Testis (tissue), 3 donors: Measurements from ENCODE around the gene HBS1L. TPM values are rescaled to one million over a fixed set of nuclear protein-coding genes. Genes with fewer than 3 reads are reported as not detected.

Source experiments
- DNase-seq: peaks from one replicate; pipeline ENCODE4 v3.0.0-alpha.2; 2019
- H3K27ac ChIP-seq, 2 donors: fragments of 200-600 bp; sonication (generic); one replicate each; pipeline ENCODE4 v1.5.1; 2019
- H3K27me3 ChIP-seq: fragments of 200-600 bp; sonication (generic); one replicate; pipeline ENCODE4 v1.5.1; 2019
- H3K36me3 ChIP-seq: fragments of 200-600 bp; sonication (generic); one replicate; pipeline ENCODE4 v1.5.1; 2017; ENCODE audit warnings: low read depth; ENCODE audit errors: missing control alignments
- H3K4me1 ChIP-seq: fragments of 200-600 bp; sonication (generic); one replicate; pipeline ENCODE4 v1.5.1; 2019
- H3K4me3 ChIP-seq, 2 donors: fragments of 200-600 bp; sonication (generic); one replicate each; pipeline ENCODE4 v1.5.1; 2017 to 2019
- H3K9me3 ChIP-seq: fragments of 200-600 bp; sonication (generic); one replicate; pipeline ENCODE4 v1.5.1; 2017
- POLR2A ChIP-seq: fragments of 450-650 bp; IDR thresholded peaks from one replicate; pipeline ENCODE4 v1.6.1; 2017; ENCODE audit warnings: antibody characterized with exemption, mild to moderate bottlenecking, moderate library complexity
- WGBS, 2 donors: methylation state at CpG; one replicate each; pipeline ENCODE4 v1.1.5; 2018; 5-methylcytosine and 5-hydroxymethylcytosine counted together
- intact Hi-C: fragments of 100-400 bp; cut with DNase I; formaldehyde crosslinking; loops from one replicate; pipeline ENCODE4 v1.15.1; 2023; ENCODE audit warnings: low total_unique reads
- polyA plus RNA-seq: library from polyadenylated mRNA; stranded (reverse); fragments of 350-450 nt; fragmentation: Illumina TruSeq; extraction: RNeasy Lipid Tissue Mini Kit (QIAGEN cat#74804); gene quantifications from one replicate; pipeline ENCODE4 v1.2.3, GENCODE V29; 2014; ENCODE audit warnings: low read depth, low replicate concordance; ENCODE audit not compliant: insufficient read depth
- total RNA-seq, 2 donors: library from RNA; depleted of rRNA; stranded (reverse); fragments of >200 nt; gene quantifications; one replicate each; pipeline ENCODE4 v1.2.3, GENCODE V29; 2016
- TF ChIP-seq, protein P1 (sequence below), 3 experiments: fragments of 450-650 bp in 2 of 3; fragments of 200-600 bp in 1 of 3; sonication (generic) in 1 of 3; IDR thresholded peaks; one replicate each; pipeline ENCODE4 v1.5.1; 2016 to 2019; ENCODE audit warnings: antibody characterized with exemption in 3 of 3, mild to moderate bottlenecking in 2 of 3, moderate library complexity in 1 of 3

HBS1L gene
- total and polyA plus RNA-seq, 3 donors from 2014 or later = 41.1 to 54.9 (median 51.8) TPM

DNA sequence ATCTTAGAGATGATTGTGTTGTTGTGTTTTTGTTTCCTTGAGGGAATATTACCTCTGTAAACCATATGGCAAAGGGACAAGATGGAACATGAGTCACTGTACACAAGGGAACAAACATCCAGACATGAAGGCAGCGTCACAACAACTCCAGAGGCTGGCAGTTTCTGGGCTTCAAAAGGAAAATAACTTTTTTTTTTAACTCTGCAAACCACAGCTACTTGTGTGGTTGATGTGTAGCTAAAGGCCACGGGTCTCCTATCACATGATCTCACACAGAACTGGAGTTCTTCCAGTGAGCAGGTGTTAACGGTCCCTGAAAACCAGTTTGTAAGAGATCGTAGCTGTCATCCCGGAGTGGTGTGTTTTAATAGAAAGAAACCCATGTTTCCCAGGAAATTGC is 33.2 kb upstream of the HBS1L start:
- Histone ChIP-seq H3K27me3 (no peaks in the 10 kb centered on the region), H3K9me3 (no peaks in the 10 kb centered on the region), H3K4me1 (no peaks in the 10 kb centered on the region), H3K36me3 (no peaks in the 10 kb centered on the region), H3K27ac (no peak overlapping the region), H3K4me3 (no peak overlapping the region)
- 74 to 75% methylated on average over 5 of the region's 5 CpGs for WGBS, 2 donors
- no peak for DNase-seq
- TF ChIP-seq, protein P1, sequence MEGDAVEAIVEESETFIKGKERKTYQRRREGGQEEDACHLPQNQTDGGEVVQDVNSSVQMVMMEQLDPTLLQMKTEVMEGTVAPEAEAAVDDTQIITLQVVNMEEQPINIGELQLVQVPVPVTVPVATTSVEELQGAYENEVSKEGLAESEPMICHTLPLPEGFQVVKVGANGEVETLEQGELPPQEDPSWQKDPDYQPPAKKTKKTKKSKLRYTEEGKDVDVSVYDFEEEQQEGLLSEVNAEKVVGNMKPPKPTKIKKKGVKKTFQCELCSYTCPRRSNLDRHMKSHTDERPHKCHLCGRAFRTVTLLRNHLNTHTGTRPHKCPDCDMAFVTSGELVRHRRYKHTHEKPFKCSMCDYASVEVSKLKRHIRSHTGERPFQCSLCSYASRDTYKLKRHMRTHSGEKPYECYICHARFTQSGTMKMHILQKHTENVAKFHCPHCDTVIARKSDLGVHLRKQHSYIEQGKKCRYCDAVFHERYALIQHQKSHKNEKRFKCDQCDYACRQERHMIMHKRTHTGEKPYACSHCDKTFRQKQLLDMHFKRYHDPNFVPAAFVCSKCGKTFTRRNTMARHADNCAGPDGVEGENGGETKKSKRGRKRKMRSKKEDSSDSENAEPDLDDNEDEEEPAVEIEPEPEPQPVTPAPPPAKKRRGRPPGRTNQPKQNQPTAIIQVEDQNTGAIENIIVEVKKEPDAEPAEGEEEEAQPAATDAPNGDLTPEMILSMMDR (IDR thresholded peaks at IDR 0.05) = no peak
- no peak for TF ChIP-seq POLR2A
- intact Hi-C loops = no loop called here

DNA sequence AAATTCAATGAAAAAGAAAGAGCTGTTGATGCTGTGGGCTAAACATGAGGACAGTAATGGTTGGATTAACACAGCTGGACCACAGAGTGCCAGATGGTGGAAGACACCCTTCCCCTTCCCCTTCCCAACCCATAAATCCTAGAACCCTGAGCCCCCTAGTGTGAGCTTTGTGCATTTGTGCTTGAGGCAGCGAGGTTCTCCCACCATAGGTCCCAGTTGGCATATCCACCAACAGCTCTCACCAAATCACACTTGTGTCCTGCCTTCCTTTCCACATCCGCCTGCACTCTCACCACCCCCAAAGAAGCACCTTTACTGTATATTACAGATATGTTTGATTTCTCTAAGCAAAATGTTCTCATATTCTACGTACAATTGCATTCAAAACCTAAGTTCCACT is 32.8 kb upstream of the HBS1L start:
- Histone ChIP-seq H3K36me3 (no peaks in the 10 kb centered on the region), H3K4me1 (no peaks in the 10 kb centered on the region), H3K9me3 (no peaks in the 10 kb centered on the region), H3K4me3 (no peak overlapping the region), H3K27ac (no peak overlapping the region), H3K27me3 (no peaks in the 10 kb centered on the region)
- TF ChIP-seq, protein P1 (IDR thresholded peaks at IDR 0.05) = no peak
- no peak for TF ChIP-seq POLR2A
- DNase-seq = no peak
- 89 to 90% methylated on average over 3 of the region's 3 CpGs for WGBS, 2 donors
- intact Hi-C loops = no loop called here

DNA sequence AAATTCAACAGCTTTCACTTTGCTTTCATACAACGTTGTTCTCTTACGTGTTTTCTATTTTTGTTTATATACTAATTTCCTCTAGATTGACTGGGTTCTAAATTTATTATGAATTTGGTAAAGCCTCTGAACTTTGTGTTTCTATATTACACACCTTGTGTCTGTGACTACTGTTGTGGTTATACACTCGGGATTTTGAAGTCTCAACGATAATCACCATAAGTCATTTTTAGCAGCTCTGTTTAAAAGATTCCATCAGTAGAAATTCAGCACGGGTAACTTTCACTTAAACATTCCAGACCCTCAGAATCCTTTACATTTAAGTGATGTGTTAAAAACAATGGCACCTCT is 31.8 kb upstream of the HBS1L start:
- no peaks in the 10 kb centered on the region for H3K4me1 ChIP-seq
- H3K9me3 ChIP-seq = no peaks in the 10 kb centered on the region
- no peaks in the 10 kb centered on the region for H3K36me3 ChIP-seq
- intact Hi-C loops = no loop called here
- WGBS, 2 donors = 83 to 88% methylated on average over 5 of the region's 5 CpGs
- DNase-seq = no peak
- H3K27ac ChIP-seq = no peak overlapping the region
- no peaks in the 10 kb centered on the region for H3K27me3 ChIP-seq
- no peak for TF ChIP-seq POLR2A
- TF ChIP-seq, protein P1 (IDR thresholded peaks at IDR 0.05) = no peak
- no peak overlapping the region for H3K4me3 ChIP-seq

- intact Hi-C loops = no loop called here
- no peaks in the 10 kb centered on the region for H3K4me1 ChIP-seq
- no peaks in the 10 kb centered on the region for H3K36me3 ChIP-seq
These were observed 31.2 kb upstream of the HBS1L start for GRCh38 chr6:135085700-135086413.

More at GRCh38 chr6:135085700-135086413, 31.2 kb upstream of the HBS1L start:
- Histone ChIP-seq H3K27me3 (no peaks in the 10 kb centered on the region), H3K27ac (no peak overlapping the region), H3K9me3 (no peaks in the 10 kb centered on the region), H3K4me3 (no peak overlapping the region)
- DNase-seq = no peak
- TF ChIP-seq, protein P1 (IDR thresholded peaks at IDR 0.05) = no peak
- no peak for TF ChIP-seq POLR2A
- WGBS, 2 donors = 77 to 100% methylated on average over 1 of the region's 1 CpG
